Uterus (tissue), 4 donors: ENCODE data around the gene ADAMTSL5. TPM values are rescaled to one million over a fixed set of nuclear protein-coding genes. Genes with fewer than 3 reads are reported as not detected.

Source experiments
- DNase-seq, 2 donors: peaks; one replicate each; pipeline ENCODE4 v3.0.0-alpha.2; 2019 to 2020
- H3K27ac ChIP-seq, 2 donors: fragments of 200-600 bp; sonication (generic); 1 replicate in 1 of 2; 2 replicates in 1 of 2; pipeline ENCODE4 v1.5.1; 2016 to 2018
- H3K27me3 ChIP-seq, 2 donors: fragments of 200-600 bp; sonication (generic); one replicate each; pipeline ENCODE4 v1.5.1; 2018 to 2019; ENCODE audit warnings: control low read depth in 1 of 2
- H3K36me3 ChIP-seq, 2 donors: fragments of 200-600 bp; sonication (generic); one replicate each; pipeline ENCODE4 v1.5.1; 2019; ENCODE audit warnings: control low read depth in 1 of 2
- H3K4me1 ChIP-seq, 2 donors: fragments of 200-600 bp; sonication (generic); one replicate each; pipeline ENCODE4 v1.5.1; 2018 to 2019; ENCODE audit warnings: control low read depth in 1 of 2
- H3K4me3 ChIP-seq, 2 donors: fragments of 200-600 bp; sonication (generic); 1 replicate in 1 of 2; 2 replicates in 1 of 2; pipeline ENCODE4 v1.5.1; 2018 to 2019; ENCODE audit warnings: mild to moderate bottlenecking in 1 of 2
- H3K9me3 ChIP-seq, 2 donors: fragments of 200-600 bp; sonication (generic); one replicate each; pipeline ENCODE4 v1.5.1; 2019; ENCODE audit warnings: control low read depth in 1 of 2
- POLR2A ChIP-seq, 2 donors: fragments of 450-650 bp; IDR thresholded peaks; one replicate each; pipeline ENCODE4 v1.6.1; 2016; ENCODE audit warnings: antibody characterized with exemption in 2 of 2, mild to moderate bottlenecking in 1 of 2, moderate library complexity in 1 of 2
- intact Hi-C: fragments of 100-400 bp; cut with DNase I; formaldehyde crosslinking; loops from one replicate; pipeline ENCODE4 v1.15.1; 2023; ENCODE audit warnings: low total_unique reads
- total RNA-seq, 4 donors: library from RNA; depleted of rRNA in 3 of 4; stranded (reverse); fragments of >200 nt in 3 of 4; gene quantifications; one replicate each; pipeline versions ENCODE4 v1.1.0 to v1.2.4, GENCODE V29; 2014 to 2023
- TF ChIP-seq, protein P1 (sequence below), 4 experiments: fragments of 200-600 bp in 2 of 4; fragments of 450-650 bp in 2 of 4; sonication (generic) in 2 of 4; IDR thresholded peaks; one replicate each; pipeline ENCODE4 v1.5.1; 2016 to 2019; ENCODE audit warnings: antibody characterized with exemption in 4 of 4, mild to moderate bottlenecking in 2 of 4, moderate library complexity in 1 of 4
- donor health status: DM: yes; HTN: yes; CAD: no.

ADAMTSL5 gene
- total RNA-seq, 4 donors from 2014 or later, result 3.5 to 39.4 (median 12.6) TPM

DNA sequence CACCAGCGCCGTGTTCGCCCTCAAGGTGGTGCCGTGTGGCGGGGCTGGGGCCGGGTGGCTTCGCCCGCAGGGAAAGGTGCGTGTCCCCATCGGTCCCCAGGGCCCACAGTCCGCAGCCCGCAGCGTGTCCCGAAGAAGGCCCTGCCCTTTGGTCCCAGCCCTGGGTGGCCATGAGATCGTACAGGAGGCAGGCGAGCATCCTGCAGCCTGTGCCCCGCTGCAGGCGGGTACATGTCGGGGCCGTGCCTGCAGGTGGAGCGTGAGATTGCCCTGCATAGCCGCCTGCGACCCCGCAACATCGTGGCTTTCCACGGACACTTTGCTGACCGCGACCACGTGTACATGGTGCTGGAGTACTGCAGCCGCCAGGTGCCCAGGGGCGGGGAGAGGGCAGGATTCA, 12.5 kb upstream of the ADAMTSL5 start:
- intact Hi-C loops, result no loop called here
- Histone ChIP-seq H3K9me3 (no peaks in the 10 kb centered on the region), H3K4me3 (no peak overlapping the region), H3K4me1 (peaks cover 0 to 15% of the 10 kb centered on the region in 2 donors), H3K27me3 (no peaks in the 10 kb centered on the region), H3K36me3 (no peaks in the 10 kb centered on the region), H3K27ac (no peak overlapping the region)
- no peak for TF ChIP-seq POLR2A (IDR thresholded peaks at IDR 0.05)
- TF ChIP-seq, protein P1, sequence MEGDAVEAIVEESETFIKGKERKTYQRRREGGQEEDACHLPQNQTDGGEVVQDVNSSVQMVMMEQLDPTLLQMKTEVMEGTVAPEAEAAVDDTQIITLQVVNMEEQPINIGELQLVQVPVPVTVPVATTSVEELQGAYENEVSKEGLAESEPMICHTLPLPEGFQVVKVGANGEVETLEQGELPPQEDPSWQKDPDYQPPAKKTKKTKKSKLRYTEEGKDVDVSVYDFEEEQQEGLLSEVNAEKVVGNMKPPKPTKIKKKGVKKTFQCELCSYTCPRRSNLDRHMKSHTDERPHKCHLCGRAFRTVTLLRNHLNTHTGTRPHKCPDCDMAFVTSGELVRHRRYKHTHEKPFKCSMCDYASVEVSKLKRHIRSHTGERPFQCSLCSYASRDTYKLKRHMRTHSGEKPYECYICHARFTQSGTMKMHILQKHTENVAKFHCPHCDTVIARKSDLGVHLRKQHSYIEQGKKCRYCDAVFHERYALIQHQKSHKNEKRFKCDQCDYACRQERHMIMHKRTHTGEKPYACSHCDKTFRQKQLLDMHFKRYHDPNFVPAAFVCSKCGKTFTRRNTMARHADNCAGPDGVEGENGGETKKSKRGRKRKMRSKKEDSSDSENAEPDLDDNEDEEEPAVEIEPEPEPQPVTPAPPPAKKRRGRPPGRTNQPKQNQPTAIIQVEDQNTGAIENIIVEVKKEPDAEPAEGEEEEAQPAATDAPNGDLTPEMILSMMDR (IDR thresholded peaks at IDR 0.05), result no peak
- DNase-seq, result no peak

DNA sequence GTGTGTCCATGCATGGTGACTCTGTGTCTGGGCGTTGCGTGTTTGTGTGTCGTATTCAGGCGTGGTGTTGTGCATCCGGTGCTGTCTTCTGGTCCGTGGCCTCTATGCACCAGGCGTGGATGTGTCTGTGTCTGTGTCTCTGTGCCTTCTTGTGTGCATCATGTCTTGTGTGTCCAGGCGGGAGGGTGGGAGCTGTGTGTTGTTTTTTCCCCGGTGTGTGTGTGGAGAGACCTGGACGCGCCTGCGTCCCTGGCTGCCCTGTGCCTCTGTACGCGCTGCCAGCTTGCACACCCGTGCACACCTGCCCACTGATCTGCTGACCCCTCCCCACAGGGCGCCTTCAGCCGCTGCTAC, 12.1 kb upstream of the ADAMTSL5 start:
- Histone ChIP-seq H3K4me1 (peaks cover 0 to 15% of the 10 kb centered on the region in 2 donors), H3K27ac (no peak overlapping the region), H3K27me3 (no peaks in the 10 kb centered on the region), H3K4me3 (no peak overlapping the region), H3K9me3 (no peaks in the 10 kb centered on the region), H3K36me3 (no peaks in the 10 kb centered on the region)
- no peak for DNase-seq
- intact Hi-C loops, result no loop called here
- TF ChIP-seq, protein P1 (IDR thresholded peaks at IDR 0.05), result no peak
- no peak for TF ChIP-seq POLR2A (IDR thresholded peaks at IDR 0.05)

DNA sequence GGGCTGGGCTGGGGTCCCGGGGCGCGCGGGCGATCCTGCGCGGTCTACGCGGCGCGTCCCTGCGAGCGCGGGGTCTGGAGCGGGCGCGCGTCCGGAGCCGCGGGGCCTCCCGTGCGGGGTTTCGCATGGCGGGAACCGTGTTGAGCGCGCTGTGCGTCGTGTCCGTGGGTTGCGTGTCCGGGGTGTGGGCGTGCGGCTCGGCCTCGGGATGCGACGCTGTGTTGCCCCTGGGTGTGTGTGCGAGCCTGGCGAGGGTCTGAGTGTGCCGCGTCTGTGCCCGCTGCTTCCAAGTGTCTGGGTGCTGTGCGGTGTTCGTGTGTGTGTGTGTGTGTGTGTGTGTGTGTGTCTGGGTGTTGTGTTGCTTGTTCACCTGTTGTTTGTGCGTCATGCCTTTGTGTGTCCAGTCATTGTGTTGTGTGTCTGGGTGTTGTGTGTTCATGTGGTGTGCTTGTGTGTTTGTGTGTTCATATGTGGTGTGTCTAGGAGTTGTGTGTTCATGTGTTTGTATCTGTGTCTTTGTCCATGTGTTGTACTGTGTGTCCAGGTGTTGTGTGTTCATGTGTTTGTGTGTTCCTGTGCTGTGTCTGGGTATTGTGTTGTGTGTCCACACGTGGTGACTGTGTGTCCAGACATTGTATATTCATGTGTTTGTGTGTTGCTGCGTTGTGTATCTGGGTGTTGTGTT, 11.6 kb upstream of the ADAMTSL5 start:
- Histone ChIP-seq H3K27ac (no peak overlapping the region), H3K4me1 (peaks cover 0 to 15% of the 10 kb centered on the region in 2 donors), H3K4me3 (peak overlapping the region in 1 of 2 donors; percentile 5), H3K9me3 (no peaks in the 10 kb centered on the region), H3K27me3 (no peaks in the 10 kb centered on the region), H3K36me3 (no peaks in the 10 kb centered on the region)
- TF ChIP-seq, protein P1 (IDR thresholded peaks at IDR 0.05), result no peak
- no peak for TF ChIP-seq POLR2A (IDR thresholded peaks at IDR 0.05)
- intact Hi-C loops, result no loop called here
- DNase-seq, result no peak

DNA sequence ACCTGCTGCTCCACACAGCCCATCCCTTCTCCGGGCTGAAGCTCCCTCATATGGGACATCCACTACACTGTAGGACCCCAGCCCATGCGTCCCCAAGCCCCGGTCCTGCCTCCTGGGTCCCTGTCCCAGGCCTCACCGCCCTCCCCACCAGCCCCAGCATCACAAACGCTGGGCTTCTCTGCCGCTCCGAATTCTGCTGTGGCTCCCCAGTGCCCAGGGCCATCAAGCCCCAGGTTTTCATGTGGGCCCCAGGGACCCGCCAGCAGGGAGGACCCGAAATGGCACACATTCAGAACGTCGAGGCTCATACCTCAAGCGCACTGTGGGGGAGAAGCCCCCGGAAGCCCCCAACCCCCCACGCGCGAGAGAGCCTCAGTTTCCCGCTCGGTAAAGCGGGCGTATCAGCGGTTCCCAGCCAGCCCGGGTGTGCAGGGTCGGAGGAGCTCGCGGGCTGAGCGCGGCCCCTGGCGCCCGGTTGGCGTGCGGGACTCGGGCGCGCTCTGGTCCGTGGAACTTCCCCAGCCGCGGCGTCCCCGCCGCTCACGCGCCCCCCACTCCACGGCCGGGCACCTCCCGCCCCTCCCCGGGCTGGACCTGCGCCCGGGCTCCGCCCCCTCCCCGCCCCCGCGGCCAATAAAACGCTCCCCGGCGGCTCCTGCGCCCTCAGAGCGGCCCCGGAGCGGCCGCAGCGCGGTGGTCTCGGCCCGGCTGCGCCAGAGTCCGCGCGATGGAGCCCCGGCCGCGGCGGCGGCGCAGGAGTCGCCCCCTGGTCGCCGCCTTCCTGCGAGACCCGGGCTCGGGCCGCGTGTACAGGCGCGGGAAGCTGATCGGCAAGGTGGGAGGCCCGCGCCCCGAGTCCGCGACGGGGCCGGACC, 10.8 kb upstream of the ADAMTSL5 start, which contains the start of gene PLK5:
TSS of gene PLK5 (plus strand) at position 666 of the 875 bp plus-strand sequence. CDS start 2,920 bp downstream, outside the sequence.
- Histone ChIP-seq H3K4me1 (peaks cover 0 to 15% of the 10 kb centered on the region in 2 donors), H3K9me3 (no peaks in the 10 kb centered on the region), H3K36me3 (no peaks in the 10 kb centered on the region), H3K27me3 (no peaks in the 10 kb centered on the region), H3K27ac (no peak within 1 kb of the TSS), H3K4me3 (peak within 1 kb of the TSS; percentile 5 to 22)
- peak in 1 of 2 donors; percentile 76 for TF ChIP-seq POLR2A (IDR thresholded peaks at IDR 0.05)
- TF ChIP-seq, protein P1 (IDR thresholded peaks at IDR 0.05), result peak in 3 of 4 experiments; percentile 9 to 21 (median 12)
- intact Hi-C loops, result no loop called here
- no peak for DNase-seq

DNA sequence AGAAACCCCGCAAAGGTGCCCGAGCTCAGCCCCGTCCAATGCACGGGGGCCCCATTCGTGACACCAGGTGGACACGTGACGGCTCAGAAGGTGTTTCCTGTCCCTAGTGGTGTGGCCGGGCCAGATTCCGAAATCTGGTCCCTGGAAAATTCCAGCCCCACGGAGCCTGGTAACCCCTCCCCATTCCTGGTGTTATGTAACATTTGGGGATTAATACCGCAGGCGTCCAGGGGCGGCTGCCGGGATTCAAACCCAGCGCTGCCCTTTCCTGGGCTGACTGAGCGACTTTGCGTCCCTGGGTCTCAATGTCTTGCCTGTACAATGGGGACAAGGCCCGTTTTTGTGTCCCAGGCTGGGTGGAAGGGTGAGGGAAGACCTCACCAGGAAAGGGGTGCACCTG, 10.0 kb upstream of the ADAMTSL5 start:
- Histone ChIP-seq H3K9me3 (no peaks in the 10 kb centered on the region), H3K27ac (no peak overlapping the region), H3K4me3 (no peak overlapping the region), H3K36me3 (no peaks in the 10 kb centered on the region), H3K4me1 (peaks cover 0 to 15% of the 10 kb centered on the region in 2 donors), H3K27me3 (no peaks in the 10 kb centered on the region)
- intact Hi-C loops, result no loop called here
- no peak for DNase-seq
- TF ChIP-seq POLR2A (IDR thresholded peaks at IDR 0.05), result no peak
- TF ChIP-seq, protein P1 (IDR thresholded peaks at IDR 0.05), result no peak
